RWPE1 (cell line): ENCODE results near the gene TBCE.

ENCODE experiments used
- CTCF ChIA-PET: fragments of 350-600 bp; sonication (Branson Sonifier 250); formaldehyde crosslinking; extraction: SDS; loops from one replicate; lab custom pipeline; 2021; lab: Yijun Ruan, JAX
- POLR2A ChIA-PET: fragments of 400-600 bp; formaldehyde crosslinking; extraction: SDS; loops from one replicate; lab custom pipeline; 2020; ENCODE audit warnings: antibody characterized with exemption; ENCODE audit not compliant: low non-redundant PET; lab: Yijun Ruan, JAX
- DNase-seq: peaks from one replicate; pipeline ENCODE4 v3.0.0; 2012; ENCODE audit warnings: low spot score
- H3K27ac ChIP-seq: fragments of 450-650 bp; 2 replicates; pipeline ENCODE4 v1.5.1; 2017
- CTCF ChIP-seq: fragments of 450-650 bp; conservative IDR thresholded peaks from 2 replicates; pipeline ENCODE4 v1.5.1; 2017; ENCODE audit warnings: low read depth, mild to moderate bottlenecking

The TBCE gene

GRCh38 chr1:235330918-235331285 is 36.3 kb upstream of the TBCE start:
- POLR2A ChIA-PET, result no interaction called here
- no peak for TF ChIP-seq CTCF
- H3K27ac ChIP-seq, result no peak overlapping the region
- CTCF ChIA-PET, result interaction anchor here (0.6 to 1.5 kb wide), 3 partner anchors 85 to 872 kb away, joined by 3 to 6 read pairs (median 4); no protein-coding TSS in a partner anchor
- DNase-seq, result no peak

GRCh38 chr1:235331401-235331800 is 35.8 kb upstream of the TBCE start:
- no peak for TF ChIP-seq CTCF
- DNase-seq, result no peak
- CTCF ChIA-PET, result interaction anchor here (0.6 kb wide), 2 partner anchors 106 to 872 kb away, joined by 3 to 4 read pairs; no protein-coding TSS in a partner anchor
- POLR2A ChIA-PET, result no interaction called here
- H3K27ac ChIP-seq, result no peak overlapping the region

GRCh38 chr1:235336903-235337302 is 30.3 kb upstream of the TBCE start:
- POLR2A ChIA-PET, result no interaction called here
- CTCF ChIA-PET, result no interaction called here
- H3K27ac ChIP-seq, result no peak overlapping the region
- TF ChIP-seq CTCF, result no peak
- no peak for DNase-seq

- TF ChIP-seq CTCF, result no peak
- DNase-seq, result no peak
- POLR2A ChIA-PET, result no interaction called here
Observed at GRCh38 chr1:235339746-235340145, 27.5 kb upstream of the TBCE start.

GRCh38 chr1:235341334-235341733 is 25.9 kb upstream of the TBCE start:
- CTCF ChIA-PET, result no interaction called here
- no peak overlapping the region for H3K27ac ChIP-seq
- POLR2A ChIA-PET, result no interaction called here
- no peak for DNase-seq
- TF ChIP-seq CTCF, result no peak

More at GRCh38 chr1:235339746-235340145, 27.5 kb upstream of the TBCE start:
- CTCF ChIA-PET, result interaction anchor here (0.5 kb wide), 1 partner anchor 104 kb away, joined by 5 read pairs; no protein-coding TSS in a partner anchor
- H3K27ac ChIP-seq, result no peak overlapping the region

- CTCF ChIA-PET, result interaction anchor here (0.5 to 0.6 kb wide), 2 partner anchors 32 to 68 kb away, joined by 3 read pairs; no protein-coding TSS in a partner anchor
Observed at GRCh38 chr1:235342039-235342438, 25.2 kb upstream of the TBCE start.

More at GRCh38 chr1:235342039-235342438, 25.2 kb upstream of the TBCE start:
- no peak overlapping the region for H3K27ac ChIP-seq
- TF ChIP-seq CTCF, result no peak
- DNase-seq, result no peak
- POLR2A ChIA-PET, result no interaction called here
